Adrenal gland (tissue), 12 donors: ENCODE data around the gene MIS18BP1. TPM values are rescaled to one million over a fixed set of nuclear protein-coding genes. Genes with fewer than 3 reads are reported as not detected.

Source experiments
- DNase-seq, 7 donors: peaks; one replicate each; pipeline ENCODE4 v3.0.0-alpha.2; 2019 to 2020
- H3K27ac ChIP-seq, 5 donors: fragments of 200-600 bp; sonication (generic) in 4 of 5; 1 replicate in 3 of 5; 2 replicates in 2 of 5; pipeline versions ENCODE4 v1.5.1 to v1.8.0; 2016 to 2020; ENCODE audit warnings: mild to moderate bottlenecking in 1 of 5
- H3K27me3 ChIP-seq: fragments of 200-600 bp; 2 replicates; pipeline ENCODE4 v1.8.0; 2021
- H3K36me3 ChIP-seq, 2 donors: fragments of 200-600 bp; replicated peaks in 1 of 2; 1 replicate in 1 of 2; 2 replicates in 1 of 2; pipeline versions ENCODE4 v1.5.1 to v1.8.0; 2018 to 2022
- H3K4me1 ChIP-seq, 2 donors: fragments of 200-600 bp; replicated peaks in 1 of 2; 1 replicate in 1 of 2; 2 replicates in 1 of 2; pipeline versions ENCODE4 v1.5.1 to v1.8.0; 2018 to 2021
- H3K4me3 ChIP-seq, 4 donors: fragments of 200-600 bp; sonication (generic) in 3 of 4; one replicate each; pipeline ENCODE4 v1.5.1; 2016 to 2018
- H3K9me3 ChIP-seq, 3 donors: fragments of 200-600 bp; sonication (generic) in 1 of 3; replicated peaks in 1 of 3; 1 replicate in 2 of 3; 2 replicates in 1 of 3; pipeline versions ENCODE4 v1.5.1 to v1.8.0; 2016 to 2021
- CTCF ChIP-seq, 6 experiments: fragments of 450-650 bp in 4 of 6; fragments of 200-600 bp in 2 of 6; sonication (generic) in 1 of 6; IDR thresholded peaks; 1 replicate in 5 of 6; 2 replicates in 1 of 6; pipeline versions ENCODE4 v1.5.1 to v1.8.0; 2016 to 2021; ENCODE audit warnings: antibody characterized with exemption in 6 of 6, mild to moderate bottlenecking in 2 of 6, moderate library complexity in 1 of 6
- POLR2A ChIP-seq, 2 donors: fragments of 450-650 bp; IDR thresholded peaks; one replicate each; pipeline ENCODE4 v1.6.1; 2017; ENCODE audit warnings: antibody characterized with exemption in 2 of 2, mild to moderate bottlenecking in 2 of 2, moderate library complexity in 1 of 2
- WGBS, 4 donors: extraction: QIAGEN DNeasy Blood & Tissue Kit in 2 of 4; methylation state at CpG; one replicate each; pipeline versions ENCODE4 v1.1.5 to v1.1.7; 2013 to 2017; 5-methylcytosine and 5-hydroxymethylcytosine counted together
- intact Hi-C, 2 donors: fragments of 100-400 bp; cut with DNase I; formaldehyde crosslinking; loops; one replicate each; pipeline versions ENCODE4 v1.14.1 to v1.15.0; 2022 to 2023
- polyA plus RNA-seq, 3 donors: library from polyadenylated mRNA; stranded (reverse); fragments of 200-250 nt in 2 of 3; fragments of 350-450 nt in 1 of 3; fragmentation: Illumina TruSeq in 1 of 3; extraction: RNeasy Lipid Tissue Mini Kit (QIAGEN cat#74804) in 1 of 3; gene quantifications; one replicate each; pipeline ENCODE4 v1.2.3, GENCODE V29; 2013 to 2014
- total RNA-seq, 9 donors: library from RNA; depleted of rRNA in 4 of 9; stranded (reverse); fragments of >200 nt in 4 of 9; fragments of 120-200 nt in 1 of 9; fragmentation: NEBNext Ultra II Directional in 1 of 9; extraction: Animal tissue kit (Norgen Biotek cat#: 25700) in 1 of 9; gene quantifications; one replicate each; pipeline versions ENCODE4 v1.1.0 to v1.2.4, GENCODE V29; 2013 to 2023
- donor health status: healthy with polysubstance abuse.
- donor health status: Bipolar disorder and iron deficiency.
- donor health status: DM: yes; HTN: yes; CAD: no.
- donor health status: DM: no; HTN: no; CAD: no.
- donor health status: DM: no; HTN: no; CAD: no.
- donor health status: DM: yes; HTN: yes; CAD: no.

Gene MIS18BP1
- total and polyA plus RNA-seq, 12 donors, result 3.3 to 37.9 (median 11.5) TPM

DNA sequence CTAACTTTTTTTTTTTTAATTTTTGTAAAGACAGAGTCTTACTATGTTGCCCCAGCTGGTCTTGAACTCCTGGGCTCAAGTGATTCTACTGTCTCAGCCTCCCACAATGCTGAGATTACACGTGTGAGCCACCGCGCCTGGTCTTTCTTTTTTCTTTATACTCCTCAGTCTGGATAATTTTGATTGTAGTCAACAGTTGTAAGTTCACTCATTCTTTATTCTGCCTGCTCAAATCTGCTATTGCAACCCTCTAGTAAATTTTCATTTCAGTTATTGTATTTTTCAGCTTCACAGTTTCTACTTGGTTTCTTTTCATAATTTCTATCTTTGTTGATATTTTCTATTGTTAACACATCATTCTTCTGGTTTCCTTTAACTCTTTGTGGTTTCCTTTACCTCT, 5.8 kb upstream of the MIS18BP1 start:
- intact Hi-C loops, result loop anchor here in 1 of 2 donors (10.0 kb wide), 1 partner anchor 124 kb away; the partner anchor contains the start of genes FANCM and FKBP3
- Histone ChIP-seq H3K27me3 (no peaks in the 10 kb centered on the region), H3K27ac (no peak overlapping the region), H3K4me1 (no peaks in the 10 kb centered on the region), H3K4me3 (no peak overlapping the region), H3K9me3 (peaks cover 0 to 23% (median 6%) of the 10 kb centered on the region in 3 donors), H3K36me3 (no peaks in the 10 kb centered on the region)
- TF ChIP-seq CTCF (IDR thresholded peaks at IDR 0.05) (no peak), POLR2A (IDR thresholded peaks at IDR 0.05) (no peak)
- DNase-seq, result no peak
- WGBS, 4 donors, result 94 to 99% (median 96%) methylated on average over 3 of the region's 3 CpGs

GRCh38 chr14:45258073-45258472, 5.1 kb upstream of the MIS18BP1 start:
- no peak for DNase-seq
- Histone ChIP-seq H3K9me3 (peaks cover 0 to 23% (median 6%) of the 10 kb centered on the region in 3 donors), H3K36me3 (no peaks in the 10 kb centered on the region), H3K27me3 (no peaks in the 10 kb centered on the region), H3K4me3 (no peak overlapping the region), H3K27ac (no peak overlapping the region), H3K4me1 (no peaks in the 10 kb centered on the region)
- no peak for TF ChIP-seq POLR2A (IDR thresholded peaks at IDR 0.05)
- no peak for TF ChIP-seq CTCF (IDR thresholded peaks at IDR 0.05)
- WGBS, 4 donors, result 79 to 90% (median 84%) methylated on average over 1 of the region's 1 CpG
- intact Hi-C loops, result loop anchor here in 1 of 2 donors (10.0 kb wide), 1 partner anchor 123 kb away; the partner anchor contains the start of genes FANCM and FKBP3

GRCh38 chr14:45254771-45255170, 1.8 kb upstream of the MIS18BP1 start:
- intact Hi-C loops, result loop anchor here in 1 of 2 donors (10.0 kb wide), 1 partner anchor 120 kb away; the partner anchor contains the start of genes FANCM and FKBP3
- no peak overlapping the region for H3K27ac ChIP-seq

More at GRCh38 chr14:45254771-45255170, 1.8 kb upstream of the MIS18BP1 start:
- peaks cover 0 to 23% (median 6%) of the 10 kb centered on the region in 3 donors for H3K9me3 ChIP-seq
- no peak for DNase-seq
- H3K4me1 ChIP-seq, result peaks cover 0 to 17% of the 10 kb centered on the region in 2 donors
- TF ChIP-seq CTCF (IDR thresholded peaks at IDR 0.05) (no peak), POLR2A (IDR thresholded peaks at IDR 0.05) (no peak)
- H3K4me3 ChIP-seq, result no peak overlapping the region
- WGBS, 4 donors, result 85 to 88% (median 88%) methylated on average over 4 of the region's 4 CpGs
- no peaks in the 10 kb centered on the region for H3K36me3 ChIP-seq
- no peaks in the 10 kb centered on the region for H3K27me3 ChIP-seq
